Activated CD4-positive, CD25-positive, alpha-beta regulatory T cell treated with anti-CD3 and anti-CD28 coated beads, Interleukin-2, amount 50 U/mL, for 24 hours (primary cell): ENCODE results near the gene ZBTB40.

Source experiments
- ATAC-seq, 2 donors: fragments of 150-1000 bp; cut with Tn5 transposase; one replicate each; pipeline ENCODE4 v1.10.0; 2021; ENCODE audit warnings: mild to moderate bottlenecking in 1 of 2, moderate library complexity in 1 of 2

Gene ZBTB40

DNA sequence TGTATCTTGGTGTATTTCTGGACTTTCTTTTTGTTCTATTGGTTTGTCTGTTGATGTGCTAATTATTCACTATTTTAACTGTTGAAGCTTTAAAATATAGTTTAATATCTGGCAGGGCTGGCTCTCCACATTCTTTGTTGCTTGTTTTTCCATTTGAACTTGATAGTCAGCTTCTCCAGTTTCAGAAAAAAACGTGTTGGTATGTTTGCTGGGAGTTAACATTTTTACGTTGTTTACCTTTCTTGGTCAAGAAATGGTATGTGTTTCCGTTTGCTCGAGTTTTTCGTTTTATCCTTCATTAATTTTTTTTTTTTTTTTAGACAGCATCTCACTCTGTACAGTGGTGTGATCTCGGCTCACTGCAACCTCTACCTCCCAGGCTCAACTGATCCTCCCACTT lies 16.9 kb upstream of the ZBTB40 start:
- no peak for ATAC-seq

DNA sequence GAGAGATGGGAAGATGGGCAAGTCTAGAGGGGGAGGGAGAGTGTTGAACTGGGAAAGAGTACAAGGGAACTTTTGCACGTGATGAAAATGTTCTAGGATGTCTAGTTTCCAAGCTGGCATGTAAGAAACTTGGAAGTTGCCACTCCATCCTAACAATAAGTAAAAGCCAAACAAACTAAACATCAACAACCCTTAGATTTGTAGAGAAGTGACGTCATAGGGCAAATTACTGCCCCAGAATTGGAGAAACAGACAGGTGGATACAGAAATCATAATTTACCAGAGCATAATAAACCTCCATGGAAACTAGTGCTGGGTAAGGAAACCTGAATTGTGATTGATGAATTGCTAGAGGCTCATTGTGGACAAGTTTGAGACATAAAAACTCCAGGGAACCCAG lies 14.7 kb upstream of the ZBTB40 start:
- no peak for ATAC-seq

DNA sequence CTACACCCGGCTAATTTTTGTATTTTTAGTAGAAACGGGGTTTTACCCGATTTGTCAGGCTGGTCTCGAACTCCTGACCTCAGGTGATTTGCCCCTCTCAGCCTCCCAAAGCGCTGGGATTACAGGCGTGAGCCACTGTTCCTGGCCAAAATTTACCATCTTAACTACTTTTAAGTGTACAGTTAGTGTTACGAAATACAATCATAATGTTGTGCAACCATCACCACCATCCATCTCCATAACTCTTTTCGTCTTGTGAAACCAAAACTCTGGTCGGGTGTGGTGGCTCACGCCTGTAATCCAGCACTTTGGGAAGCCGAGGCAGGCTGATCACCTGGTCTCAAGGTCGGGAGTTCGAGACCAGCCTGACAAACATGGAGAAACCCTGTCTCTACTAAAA lies 14.1 kb upstream of the ZBTB40 start:
- no peak for ATAC-seq

DNA sequence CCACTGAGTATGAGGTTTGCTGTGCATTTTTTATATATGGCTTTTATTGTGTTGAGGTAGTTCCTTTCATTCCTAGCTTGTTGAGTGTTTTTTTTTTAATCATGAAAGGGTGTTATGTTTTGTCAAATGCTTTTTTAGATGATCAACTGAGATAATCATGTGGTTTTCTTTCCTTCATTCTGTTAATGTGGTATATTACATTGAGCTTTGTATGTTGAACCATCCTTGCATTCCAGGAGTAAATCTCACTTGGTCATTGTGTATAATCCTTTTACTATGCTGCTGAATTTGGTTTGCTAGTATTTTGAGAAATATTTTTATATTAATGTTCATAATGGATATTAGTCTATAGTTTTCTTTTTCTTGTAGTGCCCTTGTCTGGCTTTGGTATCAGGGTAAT lies 11.1 kb upstream of the ZBTB40 start:
- ATAC-seq: no peak

DNA sequence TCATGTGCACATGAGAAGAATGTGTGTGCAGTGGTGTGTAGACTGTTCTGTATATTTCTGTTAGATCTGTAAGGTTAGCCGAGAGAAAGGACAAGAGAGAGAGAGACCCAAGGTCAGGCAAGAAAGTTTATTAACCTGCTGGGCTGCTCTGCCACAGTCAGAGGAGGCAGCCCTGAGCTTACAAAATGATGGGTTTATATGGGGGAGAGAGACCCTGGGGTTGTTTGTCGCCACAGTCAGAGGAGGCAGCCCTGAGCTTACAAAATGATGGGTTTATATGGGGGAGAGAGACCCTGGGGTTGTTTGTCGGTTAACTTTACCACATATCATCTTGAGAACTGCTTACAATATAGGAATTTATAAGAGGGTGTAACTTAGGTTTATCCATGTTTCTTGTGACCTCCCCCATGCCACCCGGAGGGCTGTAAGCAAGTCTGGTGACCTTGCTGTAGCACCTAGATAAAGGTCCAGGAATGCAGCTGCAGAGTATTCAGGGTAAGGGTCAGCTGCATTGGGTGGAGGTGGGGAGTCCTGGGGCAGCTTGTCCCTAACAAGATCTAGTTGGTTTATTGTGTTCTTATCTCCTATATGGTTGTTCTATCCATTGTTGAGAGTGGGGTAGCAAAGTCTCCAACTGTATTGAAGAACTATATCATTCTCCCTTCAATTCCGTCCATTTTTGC lies 9.3 kb upstream of the ZBTB40 start:
- no peak for ATAC-seq

DNA sequence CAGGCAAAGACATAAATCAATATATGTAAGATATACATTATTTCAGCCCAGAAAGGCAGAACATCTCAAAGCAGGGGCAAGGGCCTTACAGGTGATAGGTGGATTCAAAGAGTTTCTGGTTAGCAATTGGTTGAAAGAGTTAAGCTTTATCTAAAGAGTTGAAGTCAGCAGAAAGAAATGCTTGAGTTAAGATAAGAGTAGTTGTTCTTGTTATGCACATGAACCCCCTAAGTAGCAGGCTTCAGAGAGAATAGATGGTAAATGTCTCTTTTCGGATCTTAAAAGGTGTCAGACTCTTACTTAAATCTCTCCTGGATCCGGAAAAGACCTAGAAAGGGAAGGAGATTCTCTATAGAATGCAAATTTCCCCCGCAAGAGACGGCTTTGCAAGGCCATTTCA lies 8.3 kb upstream of the ZBTB40 start:
- ATAC-seq: no peak

DNA sequence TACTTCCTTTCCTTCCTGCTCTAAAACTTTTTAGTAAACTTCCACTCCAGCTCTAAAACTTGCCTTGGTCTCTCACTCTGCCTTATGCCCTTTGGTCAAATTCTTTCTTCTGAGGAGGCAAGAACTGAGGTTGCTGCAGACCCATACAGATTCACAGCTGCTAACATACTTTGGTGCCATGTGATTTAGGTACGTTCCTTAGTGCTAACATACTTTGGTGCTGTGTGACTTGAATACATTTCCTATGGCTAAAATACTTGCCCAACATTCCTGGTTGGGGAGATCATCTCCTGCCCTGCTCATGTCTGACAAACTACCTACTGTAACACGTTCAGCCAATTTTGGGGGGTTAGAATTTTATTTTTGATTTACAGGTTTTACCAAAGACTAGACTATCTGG lies 6.8 kb upstream of the ZBTB40 start:
- no peak for ATAC-seq

DNA sequence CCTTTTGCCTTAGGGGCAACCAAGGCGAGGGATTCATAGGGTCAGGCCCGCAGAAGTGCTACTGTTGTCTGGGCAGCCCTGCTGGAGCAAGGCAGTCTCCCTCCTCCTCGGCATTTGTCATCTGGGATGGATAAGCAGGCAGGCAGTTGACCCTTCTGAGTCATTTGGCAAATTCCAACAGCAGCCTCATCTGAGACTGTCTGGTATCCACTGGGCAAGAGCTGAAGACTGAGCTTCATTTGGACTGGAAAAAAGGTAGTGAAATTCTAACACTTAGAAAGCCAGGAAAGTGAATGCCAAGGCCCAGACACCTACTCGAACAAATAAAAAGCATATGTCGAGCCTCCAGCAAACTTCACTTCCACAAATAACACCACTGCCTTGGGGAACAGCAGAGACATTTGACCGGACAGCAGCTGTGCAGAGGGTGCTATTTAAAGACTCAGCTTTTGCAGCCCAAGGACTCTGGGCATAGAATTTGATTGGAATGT lies 4.0 kb upstream of the ZBTB40 start:
- ATAC-seq: no peak

DNA sequence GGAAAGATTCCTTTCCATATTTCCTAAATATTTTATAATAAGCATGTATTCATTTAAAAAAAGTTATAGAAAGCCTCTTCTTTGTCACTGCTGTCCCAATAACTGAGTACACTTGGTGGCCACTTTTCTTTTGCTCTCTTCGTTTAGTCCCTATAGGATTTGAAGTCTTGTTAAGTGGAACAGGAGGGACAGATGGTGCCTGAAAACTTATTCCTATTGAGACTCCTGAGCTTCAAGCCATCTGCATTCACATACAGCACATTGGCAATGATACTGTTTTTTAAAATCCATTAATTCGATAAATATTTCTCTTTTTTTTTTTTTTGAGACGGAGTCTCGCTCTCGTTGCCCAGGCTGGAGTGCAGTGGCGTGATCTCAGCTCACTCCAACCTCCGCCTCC lies 2.0 kb upstream of the ZBTB40 start:
- ATAC-seq: no peak

DNA sequence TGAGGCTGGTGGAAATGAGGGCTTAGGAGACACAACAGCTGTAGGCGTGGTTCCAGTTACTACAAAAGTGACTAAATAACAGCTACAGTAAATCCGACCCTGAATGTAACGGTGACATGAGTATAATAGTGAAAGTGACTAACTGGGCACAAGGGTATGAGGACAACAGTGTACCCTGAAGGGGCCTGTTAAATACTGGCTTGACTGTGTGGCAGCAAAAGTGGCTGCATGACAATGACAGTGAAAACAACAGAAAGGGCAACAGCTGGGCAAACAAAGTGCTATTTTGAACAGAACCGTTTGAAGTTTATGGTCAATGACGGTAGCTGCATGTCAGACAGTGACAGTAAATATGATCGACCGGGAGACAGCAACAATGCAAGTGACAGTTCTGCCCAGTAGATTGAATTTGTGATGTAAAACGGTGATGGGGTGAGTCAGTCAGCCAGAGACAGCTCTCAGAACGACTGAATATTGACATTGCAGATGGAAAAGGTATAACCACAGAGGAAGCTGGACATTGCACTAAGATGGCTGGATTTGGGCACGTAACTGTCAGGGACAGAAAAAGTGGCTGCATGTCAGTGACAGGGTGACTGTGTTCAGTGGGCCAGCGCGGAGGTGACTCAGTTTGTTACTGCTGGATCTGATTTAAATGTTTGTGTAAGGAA lies 1.2 kb upstream of the ZBTB40 start:
- ATAC-seq: no peak

DNA sequence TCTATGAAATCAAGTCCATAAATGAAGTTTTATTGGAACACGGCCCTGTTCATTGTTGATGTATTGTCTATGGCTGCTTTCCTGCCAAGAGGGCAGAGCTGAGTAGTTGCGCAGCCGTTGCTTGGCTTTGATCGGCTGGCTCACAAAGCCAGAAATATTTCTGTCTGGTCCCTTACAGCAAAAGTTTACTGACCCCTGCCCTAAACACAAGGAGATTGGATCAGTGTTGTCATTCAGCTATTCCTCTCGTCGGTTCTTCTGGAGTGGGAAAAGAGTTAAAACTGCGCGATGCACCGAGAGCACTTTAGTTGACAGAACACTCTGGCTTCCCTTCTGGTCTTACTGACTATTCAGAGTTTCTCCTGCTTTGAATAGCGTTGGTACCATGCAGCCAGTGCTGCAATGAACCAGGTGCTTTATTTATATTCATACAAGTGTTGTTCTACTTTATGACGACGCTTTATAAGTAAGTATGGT lies 868 bp downstream of the ZBTB40 start:
- peak; percentile 5 to 15 for ATAC-seq

DNA sequence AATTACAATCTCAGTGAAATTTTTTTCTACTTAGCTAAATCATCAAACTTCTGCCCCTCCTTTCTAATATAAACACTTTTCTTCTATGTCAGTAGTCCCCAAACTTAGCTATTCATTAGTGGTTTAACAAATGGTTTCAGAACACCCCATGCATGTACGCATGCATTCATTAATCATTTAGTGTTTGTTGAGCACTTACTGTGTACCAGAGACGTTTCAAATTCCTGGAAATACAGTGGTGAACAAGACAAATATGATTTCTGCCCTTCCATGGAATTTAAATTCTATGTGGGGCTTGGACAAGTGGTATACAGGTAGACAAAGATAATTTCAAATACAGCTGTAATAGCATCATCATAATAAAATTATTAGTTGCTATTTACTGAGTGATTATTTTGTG lies 1.5 kb downstream of the ZBTB40 start:
- no peak for ATAC-seq

DNA sequence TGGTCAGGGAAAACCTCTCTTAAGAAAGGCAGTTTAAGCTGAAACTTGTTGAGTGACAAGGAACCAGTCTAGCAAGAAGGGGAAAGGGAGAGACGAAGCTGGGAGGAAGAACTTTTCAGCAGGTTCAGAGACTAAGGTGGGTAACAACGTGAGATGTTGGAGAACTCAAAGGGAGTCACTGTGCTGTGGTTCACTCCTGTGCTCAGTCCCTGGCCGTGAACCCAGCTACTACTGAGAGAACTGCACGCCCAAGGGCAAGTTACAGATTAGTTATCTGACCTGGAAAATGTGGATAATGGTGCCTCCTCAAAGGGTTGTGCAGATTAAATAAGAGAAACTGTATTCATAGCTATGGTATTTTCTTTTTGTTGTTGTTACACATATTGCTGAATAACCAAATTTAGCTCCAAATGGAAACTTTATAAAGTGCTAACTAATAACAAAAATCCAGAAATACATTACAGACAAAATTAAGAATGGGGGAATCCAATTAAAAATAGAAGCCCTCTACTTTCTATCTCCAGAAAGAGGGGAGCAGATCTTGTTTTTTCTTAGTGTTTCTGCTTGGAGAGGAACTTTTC lies 2.9 kb downstream of the ZBTB40 start:
- ATAC-seq: no peak

DNA sequence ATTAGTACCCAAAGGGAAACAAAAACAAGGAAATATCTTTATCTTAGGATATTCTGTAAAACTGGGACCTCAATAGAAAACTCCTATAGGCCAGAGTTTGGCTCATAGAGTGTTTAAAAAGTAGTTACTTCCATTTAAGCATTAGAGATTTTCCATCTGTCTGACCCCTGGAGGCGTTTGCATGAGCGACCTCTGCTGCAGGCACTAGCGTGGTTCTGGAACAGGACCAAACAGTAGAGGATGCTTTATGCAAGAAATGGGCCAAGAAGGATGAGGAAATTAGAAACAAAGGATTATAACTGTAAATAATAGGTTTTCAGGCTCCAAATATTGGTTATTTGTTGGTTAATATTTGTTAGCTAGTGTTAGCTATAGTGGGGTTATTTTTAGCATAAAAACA lies 5.7 kb downstream of the ZBTB40 start:
- no peak for ATAC-seq

DNA sequence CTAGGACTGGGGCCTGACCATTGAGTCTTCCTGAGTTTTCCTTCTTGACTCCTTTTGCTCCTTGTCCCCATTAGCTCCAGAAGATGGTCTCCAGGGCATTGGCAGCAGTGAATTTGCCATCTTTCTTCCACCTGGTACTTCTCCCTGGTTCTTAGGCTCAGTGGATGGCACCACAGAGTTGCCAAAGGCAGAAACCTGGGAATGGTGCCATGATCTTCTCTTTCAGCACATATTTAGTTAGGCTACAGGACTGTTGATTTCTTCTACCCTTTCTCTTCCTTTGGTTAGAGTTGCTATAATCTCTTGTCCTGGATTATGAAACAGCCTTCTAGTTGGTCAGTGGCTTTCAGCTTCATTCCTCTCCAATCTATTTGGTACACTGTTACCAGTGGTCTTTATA lies 6.2 kb downstream of the ZBTB40 start:
- no peak for ATAC-seq

DNA sequence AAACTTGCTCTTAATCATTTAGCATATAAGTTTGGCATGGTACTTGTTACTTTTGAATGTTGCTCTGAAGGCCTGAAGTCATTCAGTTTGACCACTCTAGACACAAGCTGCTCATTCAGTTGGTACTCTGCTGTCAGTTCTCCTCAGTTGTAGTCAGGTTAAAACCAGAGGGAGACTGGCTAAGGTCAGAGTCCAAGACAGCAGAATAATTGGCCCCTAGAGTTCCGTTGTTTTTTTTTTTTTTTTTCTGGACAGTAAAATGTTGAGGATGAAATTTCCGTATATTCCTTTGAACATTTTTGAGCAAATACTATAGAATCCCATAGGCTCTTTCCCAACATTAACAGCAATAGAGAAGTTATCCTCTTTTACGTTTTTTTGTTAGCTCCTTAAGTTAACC lies 9.4 kb downstream of the ZBTB40 start:
- ATAC-seq: no peak

DNA sequence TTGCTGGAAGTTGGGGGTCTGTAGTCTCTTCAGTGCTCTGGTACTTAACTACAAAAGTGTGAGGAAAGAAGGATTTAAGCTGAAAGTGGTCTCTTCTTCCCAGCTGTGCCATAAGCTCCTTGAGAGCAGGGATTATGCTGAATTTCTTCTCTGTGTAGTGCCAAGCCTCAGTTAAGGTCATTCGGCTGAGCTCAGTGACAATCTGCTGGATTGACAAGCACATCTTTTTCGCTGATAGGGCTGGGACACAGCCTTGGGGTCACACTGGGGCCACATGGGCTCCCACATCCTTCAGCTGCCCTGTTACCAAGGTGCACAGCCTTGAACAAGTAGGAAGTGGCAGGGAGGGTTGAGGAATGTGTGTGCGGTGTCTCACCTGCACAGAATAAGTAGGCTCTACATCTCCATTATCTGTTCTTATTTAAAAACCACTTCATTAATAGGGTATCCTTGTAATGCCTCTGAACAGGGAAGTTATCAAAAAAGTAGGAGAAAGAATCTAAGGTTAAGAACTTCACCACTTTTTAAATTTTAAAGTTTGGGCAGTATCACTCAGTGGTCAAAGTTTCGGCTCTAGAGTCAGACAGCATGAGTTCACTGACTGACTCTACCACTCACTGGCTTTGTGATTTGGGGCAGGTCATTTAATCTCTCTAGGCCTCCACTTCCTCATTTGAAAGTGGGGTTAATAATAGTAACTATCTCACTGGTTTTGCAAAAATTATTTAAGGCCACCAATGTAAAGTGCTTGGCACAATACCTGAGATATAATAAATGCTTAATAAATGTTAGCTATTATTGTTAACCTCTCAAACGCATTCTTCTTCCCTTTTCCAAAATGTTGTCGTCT lies 10.3 kb downstream of the ZBTB40 start:
- ATAC-seq: no peak

DNA sequence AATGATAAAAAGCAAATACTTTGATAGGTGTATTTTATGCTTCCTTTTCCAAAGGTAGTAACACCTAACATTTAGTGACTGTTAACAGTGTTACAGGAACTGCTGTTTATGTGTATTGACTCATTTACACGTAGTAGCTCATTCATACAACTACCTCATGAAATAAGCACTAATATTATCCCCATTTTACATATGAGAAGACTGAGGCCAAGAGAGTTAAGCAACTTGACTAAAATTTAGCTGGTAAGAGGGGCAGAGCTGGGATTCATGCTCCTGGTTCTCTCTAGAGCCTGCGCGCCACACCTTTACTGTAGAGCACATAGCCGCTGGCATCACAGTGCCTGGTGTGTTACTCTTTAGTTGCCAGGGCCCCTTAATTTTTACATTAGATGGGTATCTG lies 11.3 kb downstream of the ZBTB40 start:
- ATAC-seq: no peak

DNA sequence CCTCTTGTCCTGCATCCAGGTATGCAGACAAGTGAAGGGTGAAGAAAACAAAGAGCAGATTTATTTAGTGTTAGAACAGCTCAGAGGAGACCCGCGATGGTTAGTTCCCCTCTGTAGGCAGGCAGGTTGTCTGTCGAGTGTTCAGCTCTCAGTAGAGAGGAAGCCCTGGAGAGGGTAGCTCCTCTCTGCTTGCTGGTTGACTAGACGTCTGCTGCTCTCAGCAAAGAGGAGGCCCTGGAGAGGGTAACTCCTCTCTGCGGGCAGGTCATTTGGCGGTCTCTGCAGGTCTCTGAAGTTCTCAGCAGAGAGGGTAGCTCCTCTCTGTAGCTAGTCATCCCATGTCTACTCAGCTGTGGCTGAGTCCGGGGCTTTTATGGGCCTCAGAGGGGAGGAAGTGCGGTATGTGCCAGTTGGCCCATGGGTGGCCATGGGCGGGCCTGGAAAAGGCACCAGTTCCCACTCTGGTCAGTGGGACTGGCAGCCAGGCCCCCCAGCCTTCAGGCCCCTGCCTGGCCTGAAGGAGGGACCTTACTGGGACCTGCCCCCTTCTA lies 13.4 kb downstream of the ZBTB40 start:
- no peak for ATAC-seq

DNA sequence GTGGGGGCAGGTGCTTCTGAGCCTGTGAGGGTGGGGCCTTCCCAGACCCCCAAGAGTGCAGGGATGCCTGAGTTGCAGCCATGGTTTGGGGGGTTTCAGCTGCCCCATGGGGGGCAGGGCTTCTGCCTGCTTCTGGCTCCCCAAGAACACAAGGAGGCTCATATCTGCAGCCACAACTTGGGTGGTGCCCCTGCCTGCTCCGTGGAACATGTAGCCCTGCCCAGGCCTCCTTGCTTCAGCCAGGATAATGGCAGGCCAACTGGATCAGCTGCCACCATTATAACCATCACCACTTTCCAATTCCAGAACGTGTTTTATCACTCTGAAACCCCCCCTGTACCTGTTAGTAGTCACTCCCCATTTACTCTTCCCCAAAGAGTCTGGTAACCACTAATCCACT lies 14.0 kb downstream of the ZBTB40 start:
- ATAC-seq: no peak

DNA sequence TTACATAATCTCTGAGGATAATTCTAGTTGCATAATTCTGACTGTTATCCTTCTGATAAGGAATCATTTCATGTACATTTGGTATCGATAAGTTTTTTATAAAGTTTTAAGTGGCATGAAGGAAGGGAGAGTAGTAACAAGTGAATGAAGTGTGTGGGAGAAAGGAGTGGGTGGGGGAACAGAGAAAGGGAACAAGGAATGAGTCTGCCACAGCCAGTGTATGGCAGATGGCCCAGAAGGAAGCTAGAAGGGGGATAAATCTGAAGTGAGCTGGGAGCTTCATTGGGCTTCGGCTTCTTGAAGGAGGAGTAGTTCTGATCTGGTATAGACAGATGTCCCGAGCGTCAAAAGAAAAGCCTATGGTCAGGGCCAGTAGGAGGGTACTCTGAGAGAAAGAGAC lies 18.6 kb downstream of the ZBTB40 start:
- ATAC-seq: no peak

DNA sequence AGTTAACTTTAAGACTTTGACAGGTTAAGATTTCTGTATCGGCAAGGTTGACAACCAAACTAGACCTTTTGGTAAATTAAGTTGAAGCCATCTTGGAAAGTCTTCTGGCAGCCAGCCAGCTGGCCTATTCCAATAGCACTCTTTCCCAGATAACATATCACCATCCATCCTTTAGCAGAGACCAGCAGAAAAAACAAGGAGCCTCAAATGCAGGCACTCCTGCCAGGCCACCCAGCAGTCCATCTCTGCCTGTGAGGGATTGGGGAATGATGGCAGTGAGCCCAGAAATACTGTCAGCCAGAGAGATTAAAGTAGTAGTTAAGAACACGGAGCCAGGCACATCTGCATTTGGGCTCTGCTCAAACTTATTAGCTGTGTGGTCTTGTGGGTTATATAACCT lies 19.4 kb downstream of the ZBTB40 start:
- ATAC-seq: no peak

DNA sequence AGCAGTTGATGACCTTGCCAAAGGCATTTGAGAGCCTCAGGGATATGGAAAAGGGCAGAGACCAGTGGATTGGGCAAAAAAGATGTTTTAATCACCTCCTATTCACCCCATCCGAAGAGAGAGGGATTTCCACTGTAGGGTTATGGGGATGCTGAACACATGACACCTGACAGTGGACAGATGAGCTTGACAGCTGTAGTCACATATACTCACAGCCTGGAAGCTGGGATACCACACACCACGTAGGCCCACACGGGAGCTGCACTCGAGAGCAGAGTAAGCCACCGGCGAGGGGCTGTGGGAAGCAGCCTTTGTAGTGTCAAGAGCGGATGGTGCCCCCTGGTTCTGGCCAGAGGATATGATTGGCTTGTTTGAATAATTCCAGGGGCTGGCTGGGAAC lies 20.0 kb downstream of the ZBTB40 start:
- no peak for ATAC-seq
